Kidney epithelial cell (primary cell): ENCODE data around the gene CDK14. TPM values are rescaled to one million over a fixed set of nuclear protein-coding genes. Genes with fewer than 3 reads are reported as not detected.

Experiments used
- DNase-seq: peaks from one replicate; pipeline ENCODE4 v3.0.0-alpha.2; 2010; ENCODE audit warnings: low read depth
- H3K27me3 ChIP-seq: 2 replicates; pipeline ENCODE4 v1.6.0; 2011; ENCODE audit warnings: low read length; ENCODE audit not compliant: control insufficient read depth, insufficient read depth
- H3K36me3 ChIP-seq: 2 replicates; pipeline ENCODE4 v1.5.1; 2011; ENCODE audit warnings: low read length; ENCODE audit not compliant: control insufficient read depth, insufficient read depth
- H3K4me3 ChIP-seq: 2 replicates; pipeline ENCODE4 v1.5.1; 2011; ENCODE audit warnings: low read depth, mild to moderate bottlenecking, control low read depth, low read length
- total RNA-seq: library from RNA; depleted of rRNA; stranded (reverse); fragments of >200 nt; gene quantifications from 2 replicates; pipeline ENCODE4 v1.2.3, GENCODE V29; 2015
- TF ChIP-seq, protein P1 (sequence below): IDR thresholded peaks from 2 replicates; pipeline ENCODE4 v1.5.1; 2011; ENCODE audit warnings: mild to moderate bottlenecking, moderate library complexity, low read length, control low read depth, inconsistent platforms; ENCODE audit not compliant: insufficient read depth, poor library complexity, severe bottlenecking

CDK14 gene
- total RNA-seq, 1 donor from 2014 or later: 18.2 TPM

DNA sequence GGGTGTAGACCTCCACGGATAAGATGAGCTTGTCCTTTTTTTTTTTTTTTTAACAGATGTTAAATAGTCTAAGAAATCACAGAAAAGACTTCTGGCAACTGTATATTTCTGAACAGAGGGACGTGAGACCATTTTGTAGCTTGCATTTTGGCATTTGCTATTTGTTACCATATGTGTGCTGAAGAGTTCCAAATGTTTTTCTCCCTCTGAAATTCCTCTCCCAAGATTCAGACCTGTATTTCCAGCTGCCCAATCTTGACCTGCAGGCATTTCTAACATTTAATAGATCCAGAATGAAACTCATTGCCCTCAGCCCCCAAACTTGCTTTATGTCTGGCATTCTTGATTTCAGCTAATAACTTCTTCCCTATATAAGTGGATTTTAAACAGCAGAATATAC is 445.0 kb downstream of the CDK14 start:
- no peaks in the 10 kb centered on the region for H3K27me3 ChIP-seq
- H3K36me3 ChIP-seq: no peaks in the 10 kb centered on the region
- H3K4me3 ChIP-seq: no peak overlapping the region
- DNase-seq: no peak
- TF ChIP-seq, protein P1, sequence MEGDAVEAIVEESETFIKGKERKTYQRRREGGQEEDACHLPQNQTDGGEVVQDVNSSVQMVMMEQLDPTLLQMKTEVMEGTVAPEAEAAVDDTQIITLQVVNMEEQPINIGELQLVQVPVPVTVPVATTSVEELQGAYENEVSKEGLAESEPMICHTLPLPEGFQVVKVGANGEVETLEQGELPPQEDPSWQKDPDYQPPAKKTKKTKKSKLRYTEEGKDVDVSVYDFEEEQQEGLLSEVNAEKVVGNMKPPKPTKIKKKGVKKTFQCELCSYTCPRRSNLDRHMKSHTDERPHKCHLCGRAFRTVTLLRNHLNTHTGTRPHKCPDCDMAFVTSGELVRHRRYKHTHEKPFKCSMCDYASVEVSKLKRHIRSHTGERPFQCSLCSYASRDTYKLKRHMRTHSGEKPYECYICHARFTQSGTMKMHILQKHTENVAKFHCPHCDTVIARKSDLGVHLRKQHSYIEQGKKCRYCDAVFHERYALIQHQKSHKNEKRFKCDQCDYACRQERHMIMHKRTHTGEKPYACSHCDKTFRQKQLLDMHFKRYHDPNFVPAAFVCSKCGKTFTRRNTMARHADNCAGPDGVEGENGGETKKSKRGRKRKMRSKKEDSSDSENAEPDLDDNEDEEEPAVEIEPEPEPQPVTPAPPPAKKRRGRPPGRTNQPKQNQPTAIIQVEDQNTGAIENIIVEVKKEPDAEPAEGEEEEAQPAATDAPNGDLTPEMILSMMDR: no peak

DNA sequence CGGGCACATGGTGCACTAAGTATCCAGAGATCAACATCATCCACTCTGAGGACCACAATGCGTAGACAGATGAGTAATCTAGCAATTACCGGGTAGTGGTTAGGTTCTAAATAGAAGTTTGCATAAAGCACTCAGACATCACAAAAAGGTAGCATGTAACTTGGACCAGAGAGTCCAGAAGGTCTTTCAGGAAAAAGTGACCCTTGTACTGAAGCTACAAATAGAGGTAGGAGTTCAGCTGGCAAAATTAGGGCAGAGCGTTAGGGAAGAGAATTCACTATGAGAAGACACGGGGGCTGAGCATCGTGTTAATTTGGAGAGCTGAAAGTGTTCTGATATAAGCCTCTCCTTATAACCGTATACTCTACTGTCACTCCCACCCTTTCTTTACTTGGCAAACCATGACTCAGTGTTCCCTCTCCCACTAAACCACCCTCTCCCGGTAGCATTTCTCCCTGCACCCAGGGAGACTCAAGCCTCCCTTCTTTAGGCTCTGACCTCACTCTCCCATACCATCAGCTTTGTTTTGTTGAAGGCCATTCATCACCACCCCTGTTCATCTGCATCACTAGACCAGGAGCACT is 445.9 kb downstream of the CDK14 start:
- Histone ChIP-seq H3K36me3 (no peaks in the 10 kb centered on the region), H3K4me3 (no peak overlapping the region), H3K27me3 (no peaks in the 10 kb centered on the region)
- DNase-seq: no peak
- TF ChIP-seq, protein P1: no peak

DNA sequence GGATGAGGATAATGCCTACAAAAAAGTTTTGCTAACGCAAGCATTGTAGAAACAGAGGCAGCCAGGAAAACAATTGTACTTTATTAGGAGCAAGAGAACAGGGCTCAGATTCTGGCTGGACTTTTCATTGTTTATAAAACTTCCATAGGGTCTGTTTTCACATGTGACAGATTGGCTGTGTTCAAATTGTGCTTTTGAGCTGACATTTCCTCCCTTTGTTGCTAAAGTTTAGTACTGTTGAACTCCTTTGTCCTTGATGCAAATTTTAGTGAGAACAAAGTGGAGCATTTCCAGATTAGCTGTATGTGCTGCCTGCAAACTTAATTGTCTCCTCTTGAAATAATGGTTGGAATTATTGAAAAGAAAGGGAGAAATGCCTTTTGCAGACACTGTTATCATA is 447.1 kb downstream of the CDK14 start:
- Histone ChIP-seq H3K27me3 (no peaks in the 10 kb centered on the region), H3K36me3 (no peaks in the 10 kb centered on the region), H3K4me3 (no peak overlapping the region)
- TF ChIP-seq, protein P1: no peak
- no peak for DNase-seq

DNA sequence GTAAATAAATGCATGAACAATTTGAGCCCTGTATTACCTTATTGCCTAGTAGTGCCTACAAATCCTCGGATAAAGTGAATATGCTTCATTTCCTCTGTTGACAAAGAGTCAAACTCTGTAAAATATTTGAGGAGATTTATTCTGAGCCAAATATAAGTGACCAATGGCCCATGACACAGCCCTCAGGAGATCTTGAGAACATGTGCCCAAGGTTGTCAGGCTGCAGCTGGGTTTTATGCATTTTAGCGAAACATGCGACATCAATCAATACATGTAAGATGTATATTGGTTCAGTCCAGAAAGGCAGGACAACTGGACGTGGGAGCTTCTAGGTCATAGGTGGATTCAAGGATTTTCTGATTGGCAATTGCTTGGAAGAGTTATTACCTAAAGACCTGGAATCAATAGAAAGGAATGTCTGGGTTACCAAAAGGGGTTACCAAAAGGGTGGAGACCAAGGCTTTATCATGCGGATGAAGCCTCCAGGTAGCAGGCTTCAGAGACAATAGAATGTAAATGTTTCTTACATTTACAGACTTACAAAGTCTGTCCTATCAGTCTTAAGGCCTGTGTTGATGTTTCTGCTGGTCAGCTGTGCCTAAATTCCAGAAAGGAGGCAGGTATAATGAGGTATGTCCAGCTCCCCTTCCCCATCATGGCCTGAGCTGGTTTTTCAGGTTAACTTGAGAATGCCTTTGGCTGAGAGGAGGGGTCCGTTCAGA is 448.0 kb downstream of the CDK14 start:
- TF ChIP-seq, protein P1: no peak
- Histone ChIP-seq H3K27me3 (no peaks in the 10 kb centered on the region), H3K4me3 (no peak overlapping the region), H3K36me3 (no peaks in the 10 kb centered on the region)
- no peak for DNase-seq

DNA sequence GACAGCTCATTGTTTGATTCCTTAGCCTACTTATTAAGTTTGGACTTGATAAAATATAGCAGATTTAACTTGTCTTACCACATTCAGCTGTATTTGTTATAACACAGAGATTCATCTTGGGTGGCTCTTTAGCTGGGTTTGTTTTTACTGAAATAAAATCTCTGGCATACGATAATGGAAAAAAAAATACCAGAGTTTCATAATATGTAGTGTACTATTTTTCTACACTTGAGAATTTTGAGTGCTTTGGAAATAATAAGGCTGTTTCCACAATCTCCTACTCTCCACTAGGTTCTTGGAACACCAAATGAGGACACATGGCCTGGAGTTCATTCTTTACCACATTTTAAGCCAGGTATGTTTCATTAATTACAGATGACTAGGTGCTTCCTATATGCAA is 449.5 kb downstream of the CDK14 start:
- Histone ChIP-seq H3K36me3 (no peaks in the 10 kb centered on the region), H3K4me3 (no peak overlapping the region), H3K27me3 (no peaks in the 10 kb centered on the region)
- DNase-seq: no peak
- TF ChIP-seq, protein P1: no peak
